Endothelial cell of umbilical vein (primary cell): ENCODE data around the gene GLIPR1L1. TPM values are rescaled to one million over a fixed set of nuclear protein-coding genes. Genes with fewer than 3 reads are reported as not detected.

Source experiments
- BruUV-seq: library from RNA; stranded (reverse); fragments of 400-500 nt; replicated peaks from 2 replicates; lab custom pipeline; 2021; lab: Mats Ljungman, UMichigan
- CTCF ChIA-PET: fragments of 300-600, 350-600 bp; sonication (Branson Sonifier 250); formaldehyde crosslinking; loops from one replicate; lab custom pipeline; 2021; ENCODE audit warnings: antibody characterized with exemption, inconsistent platforms; lab: Charles Lee
- POLR2A ChIA-PET: fragments of 300-600, 350-600 bp; sonication (Branson Sonifier 250); formaldehyde crosslinking; loops from one replicate; lab custom pipeline; 2021; ENCODE audit warnings: antibody characterized with exemption, inconsistent platforms; lab: Charles Lee
- DNase-seq: peaks from one replicate; pipeline ENCODE4 v3.0.0-alpha.2; 2011; ENCODE audit warnings: low read depth, low spot score
- FAIRE-seq: peaks from 2 replicates; lab custom pipeline; 2011; peaks lifted over from hg19 to GRCh38; lab: Jason Lieb, UNC
- H2AFZ ChIP-seq: 2 replicates; pipeline ENCODE4 v1.6.0; 2012; ENCODE audit warnings: low read depth, low read length, control low read depth, inconsistent platforms
- H3K27ac ChIP-seq: 2 replicates; pipeline ENCODE4 v1.5.1; 2011; ENCODE audit warnings: low read depth, mild to moderate bottlenecking, control low read depth, low read length, moderate library complexity; ENCODE audit not compliant: insufficient read depth
- H3K27me3 ChIP-seq, 2 experiments: 2 replicates each; pipeline versions ENCODE4 v1.6.0 to v1.6.1; 2011; ENCODE audit warnings: low read length in 2 of 2, mixed read lengths in 1 of 2; ENCODE audit not compliant: control insufficient read depth in 2 of 2, insufficient read depth in 2 of 2
- H3K36me3 ChIP-seq, 2 experiments: 2 replicates in 1 of 2; 3 replicates in 1 of 2; pipeline ENCODE4 v1.5.1; 2011; ENCODE audit warnings: low read length in 2 of 2, mild to moderate bottlenecking in 1 of 2, moderate library complexity in 1 of 2; ENCODE audit not compliant: control insufficient read depth in 2 of 2, insufficient read depth in 2 of 2; ENCODE audit errors: extremely low read depth in 1 of 2
- H3K4me1 ChIP-seq: 3 replicates; pipeline ENCODE4 v1.5.1; 2011; ENCODE audit warnings: mild to moderate bottlenecking, low read length; ENCODE audit not compliant: control insufficient read depth, insufficient read depth; ENCODE audit errors: extremely low read depth
- H3K4me2 ChIP-seq: 2 replicates; pipeline ENCODE4 v1.6.1; 2011; ENCODE audit warnings: low read length, control low read depth, mixed read lengths; ENCODE audit not compliant: insufficient read depth
- H3K4me3 ChIP-seq, 3 experiments: fragments of 200-600 bp in 1 of 3; sonication (generic), shearing (Covaris generic) in 1 of 3; replicated peaks in 1 of 3; 2 replicates each; pipeline ENCODE4 v1.5.1; 2011 to 2016; ENCODE audit warnings: control low read depth in 3 of 3, low read length in 3 of 3, mild to moderate bottlenecking in 2 of 3, inconsistent platforms in 1 of 3, low read depth in 1 of 3, moderate library complexity in 1 of 3; ENCODE audit not compliant: insufficient read depth in 1 of 3
- H3K79me2 ChIP-seq: 2 replicates; pipeline ENCODE4 v1.6.0; 2012; ENCODE audit warnings: low read length, inconsistent platforms; ENCODE audit not compliant: control insufficient read depth, insufficient read depth
- H3K9ac ChIP-seq: replicated peaks from 2 replicates; pipeline ENCODE3; 2011; ENCODE audit warnings: low read length, control low read depth; ENCODE audit not compliant: insufficient read depth; ENCODE audit errors: extremely low read depth
- H3K9me1 ChIP-seq: replicated peaks from 3 replicates; pipeline ENCODE4 v1.6.0; 2011; ENCODE audit warnings: mild to moderate bottlenecking, low read length; ENCODE audit not compliant: control insufficient read depth, insufficient read depth; ENCODE audit errors: extremely low read depth
- H3K9me3 ChIP-seq: replicated peaks from 2 replicates; pipeline ENCODE4 v1.5.1; 2012; ENCODE audit warnings: low read length, inconsistent platforms; ENCODE audit not compliant: control insufficient read depth, insufficient read depth
- H4K20me1 ChIP-seq: replicated peaks from 2 replicates; pipeline ENCODE3; 2011; ENCODE audit warnings: mild to moderate bottlenecking, low read length; ENCODE audit not compliant: control insufficient read depth, insufficient read depth; ENCODE audit errors: extremely low read depth
- EZH2 ChIP-seq: IDR thresholded peaks from 2 replicates; pipeline ENCODE4 v1.6.1; 2012; ENCODE audit warnings: borderline replicate concordance, low read depth, mild to moderate bottlenecking, moderate library complexity, low read length, inconsistent platforms; ENCODE audit not compliant: severe bottlenecking
- GATA2 ChIP-seq: IDR thresholded peaks from 2 replicates; pipeline ENCODE4 v1.7.0; 2011; ENCODE audit warnings: low read depth, mild to moderate bottlenecking, moderate library complexity, mixed read lengths, low read length; ENCODE audit not compliant: insufficient read length, insufficient read depth
- JUN ChIP-seq: IDR thresholded peaks from 2 replicates; pipeline ENCODE4 v1.6.1; 2011; ENCODE audit warnings: borderline replicate concordance, low read depth; ENCODE audit not compliant: insufficient read length, insufficient read depth
- POLR2A ChIP-seq: IDR thresholded peaks from 2 replicates; pipeline ENCODE4 v1.6.1; 2012; ENCODE audit warnings: low read depth, mild to moderate bottlenecking, control low read depth, low read length
- POLR2AphosphoS5 ChIP-seq: IDR thresholded peaks from 2 replicates; pipeline ENCODE4 v1.6.1; 2012; ENCODE audit warnings: low read depth, mild to moderate bottlenecking, control low read depth, low read length, moderate library complexity; ENCODE audit not compliant: insufficient read depth
- dilution Hi-C: fragments of 300-500 bp; cut with MboI; formaldehyde crosslinking; loops from one replicate; pipeline ENCODE4 v1.15.0; 2019; ENCODE audit warnings: low sequenced_read_pairs; ENCODE audit not compliant: extremely low pct_ligation_motif_present
- intact Hi-C: fragments of 100-400 bp; cut with micrococcal nuclease; formaldehyde crosslinking; loops from one replicate; pipeline ENCODE4 v1.10.0; 2022
- polyA plus RNA-seq, 4 experiments: library from polyadenylated mRNA; depleted of rRNA in 3 of 4; stranded (reverse) in 3 of 4; unstranded in 1 of 4; fragments of >200 nt; gene quantifications; 2 replicates each; pipeline versions ENCODE4 v1.2.1 to v1.2.3, GENCODE V29; 2011 to 2012; ENCODE audit warnings: missing spikeins in 1 of 4
- total RNA-seq: library from RNA; stranded (reverse); gene quantifications from 2 replicates; pipeline ENCODE4 v1.2.3, GENCODE V29; 2021
- TF ChIP-seq, protein P1 (sequence below): IDR thresholded peaks from 2 replicates; pipeline ENCODE4 v1.6.1; 2011; ENCODE audit not compliant: insufficient read depth, insufficient read length
- TF ChIP-seq, protein P2 (sequence below), 2 donors: IDR thresholded peaks; 1 replicate in 1 of 2; 2 replicates in 1 of 2; pipeline ENCODE4 v1.5.1; 2011; ENCODE audit warnings: low read length in 2 of 2, mild to moderate bottlenecking in 2 of 2, moderate library complexity in 2 of 2, control low read depth in 1 of 2, inconsistent platforms in 1 of 2, low read depth in 1 of 2; ENCODE audit not compliant: insufficient read depth in 1 of 2; ENCODE audit errors: extremely low read depth in 1 of 2

GLIPR1L1 gene
- total and polyA plus RNA-seq, 2 donors (not counting 3 experiments of a cell fraction or from before 2014, with no cell fraction given), result not detected

DNA sequence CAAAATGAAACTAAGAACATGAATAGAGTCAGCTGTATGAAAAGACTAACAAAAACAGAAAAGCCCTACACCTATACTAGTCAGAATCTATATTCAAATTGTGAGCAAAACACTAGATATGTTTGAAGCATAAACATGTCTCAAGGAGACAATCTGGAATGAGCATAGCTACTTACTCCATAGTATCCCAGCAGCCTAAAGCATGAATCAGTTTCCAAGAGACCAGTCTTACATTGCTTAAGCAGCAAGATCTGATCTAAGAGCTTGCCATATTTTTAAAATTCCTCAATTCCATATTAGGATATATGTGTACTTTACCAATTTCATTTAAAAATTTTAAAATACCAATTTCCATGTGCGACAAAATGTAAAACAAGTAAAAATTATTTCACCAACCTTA, 12.0 kb upstream of the GLIPR1L1 start:
- Histone ChIP-seq H3K4me1 (no peaks in the 10 kb centered on the region), H3K9me3 (no peaks in the 10 kb centered on the region), H3K27me3 (no peaks in the 10 kb centered on the region), H4K20me1 (no peaks in the 10 kb centered on the region), H3K4me3 (no peak overlapping the region), H3K79me2 (no peaks in the 10 kb centered on the region), H3K9ac (no peak overlapping the region), H3K36me3 (no peaks in the 10 kb centered on the region), H3K27ac (no peak overlapping the region), H2AFZ (no peak overlapping the region), H3K9me1 (no peaks in the 10 kb centered on the region), H3K4me2 (no peak overlapping the region)
- FAIRE-seq, result no peak
- CTCF ChIA-PET, result interaction anchor here (1.7 to 1.8 kb wide), 2 partner anchors 9 to 13 kb away, joined by 6 read pairs; no protein-coding TSS in a partner anchor
- dilution Hi-C loops, result no loop called here
- BruUV-seq, result no TSS peak
- TF ChIP-seq, protein P1, sequence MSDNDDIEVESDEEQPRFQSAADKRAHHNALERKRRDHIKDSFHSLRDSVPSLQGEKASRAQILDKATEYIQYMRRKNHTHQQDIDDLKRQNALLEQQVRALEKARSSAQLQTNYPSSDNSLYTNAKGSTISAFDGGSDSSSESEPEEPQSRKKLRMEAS, result no peak
- TF ChIP-seq EZH2 (no peak), GATA2 (no peak), POLR2AphosphoS5 (no peak), POLR2A (no peak), JUN (no peak)
- TF ChIP-seq, protein P2, sequence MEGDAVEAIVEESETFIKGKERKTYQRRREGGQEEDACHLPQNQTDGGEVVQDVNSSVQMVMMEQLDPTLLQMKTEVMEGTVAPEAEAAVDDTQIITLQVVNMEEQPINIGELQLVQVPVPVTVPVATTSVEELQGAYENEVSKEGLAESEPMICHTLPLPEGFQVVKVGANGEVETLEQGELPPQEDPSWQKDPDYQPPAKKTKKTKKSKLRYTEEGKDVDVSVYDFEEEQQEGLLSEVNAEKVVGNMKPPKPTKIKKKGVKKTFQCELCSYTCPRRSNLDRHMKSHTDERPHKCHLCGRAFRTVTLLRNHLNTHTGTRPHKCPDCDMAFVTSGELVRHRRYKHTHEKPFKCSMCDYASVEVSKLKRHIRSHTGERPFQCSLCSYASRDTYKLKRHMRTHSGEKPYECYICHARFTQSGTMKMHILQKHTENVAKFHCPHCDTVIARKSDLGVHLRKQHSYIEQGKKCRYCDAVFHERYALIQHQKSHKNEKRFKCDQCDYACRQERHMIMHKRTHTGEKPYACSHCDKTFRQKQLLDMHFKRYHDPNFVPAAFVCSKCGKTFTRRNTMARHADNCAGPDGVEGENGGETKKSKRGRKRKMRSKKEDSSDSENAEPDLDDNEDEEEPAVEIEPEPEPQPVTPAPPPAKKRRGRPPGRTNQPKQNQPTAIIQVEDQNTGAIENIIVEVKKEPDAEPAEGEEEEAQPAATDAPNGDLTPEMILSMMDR (IDR thresholded peaks at IDR 0.05; ENCODE audit: extremely low read depth in 1 of 2, insufficient read depth in 1 of 2, low read depth in 1 of 2, low read length in 2 of 2), result no peak
- no peak for DNase-seq
- POLR2A ChIA-PET, result no interaction called here
- intact Hi-C loops, result no loop called here
